Hepatocyte (in vitro differentiated cells): ENCODE data around the gene MSX1. TPM values are rescaled to one million over a fixed set of nuclear protein-coding genes. Genes with fewer than 3 reads are reported as not detected.

Experiments used
- DNase-seq: peaks from one replicate; pipeline ENCODE4 v3.0.0-alpha.2; 2016; ENCODE audit warnings: low spot score
- H2AFZ ChIP-seq: fragments of 200-600 bp; sonication (generic); 2 replicates; pipeline ENCODE4 v1.6.0; 2016; ENCODE audit warnings: antibody characterized with exemption, mild to moderate bottlenecking
- H3K27ac ChIP-seq: fragments of 200-600 bp; sonication (generic); 2 replicates; pipeline ENCODE4 v1.5.1; 2016; ENCODE audit warnings: mild to moderate bottlenecking
- H3K27me3 ChIP-seq: fragments of 200-600 bp; sonication (generic); 2 replicates; pipeline ENCODE4 v1.6.1; 2016
- H3K36me3 ChIP-seq: fragments of 200-600 bp; sonication (generic); replicated peaks from 2 replicates; pipeline ENCODE4 v1.5.1; 2016; ENCODE audit warnings: low read depth; ENCODE audit not compliant: insufficient read depth
- H3K4me1 ChIP-seq: fragments of 200-600 bp; sonication (generic); 2 replicates; pipeline ENCODE4 v1.5.1; 2016; ENCODE audit warnings: mild to moderate bottlenecking, moderate library complexity; ENCODE audit not compliant: insufficient read depth
- H3K4me2 ChIP-seq: fragments of 200-600 bp; sonication (generic); 2 replicates; pipeline ENCODE4 v1.6.0; 2016
- H3K4me3 ChIP-seq: fragments of 200-600 bp; sonication (generic); 2 replicates; pipeline ENCODE4 v1.5.1; 2016; ENCODE audit warnings: mild to moderate bottlenecking
- H3K79me2 ChIP-seq: fragments of 200-600 bp; sonication (generic); 2 replicates; pipeline ENCODE4 v1.6.0; 2017; ENCODE audit warnings: mild to moderate bottlenecking
- H3K9me2 ChIP-seq: fragments of 200-600 bp; sonication (generic); replicated peaks from 2 replicates; pipeline ENCODE4 v1.6.0; 2017; ENCODE audit warnings: mild to moderate bottlenecking; ENCODE audit not compliant: insufficient read depth
- H3K9me3 ChIP-seq: fragments of 200-600 bp; sonication (generic); 2 replicates; pipeline ENCODE4 v1.5.1; 2016; ENCODE audit warnings: low read depth, mild to moderate bottlenecking
- H4K20me1 ChIP-seq: fragments of 200-600 bp; sonication (generic); 2 replicates; pipeline ENCODE4 v1.6.0; 2016; ENCODE audit warnings: mild to moderate bottlenecking; ENCODE audit not compliant: insufficient read depth, poor library complexity, severe bottlenecking
- EZH2 ChIP-seq: fragments of 200-600 bp; sonication (generic); IDR thresholded peaks from 2 replicates; pipeline ENCODE4 v1.6.1; 2016; ENCODE audit warnings: antibody characterized with exemption, mild to moderate bottlenecking, borderline replicate concordance
- EZH2phosphoT487 ChIP-seq: fragments of 200-600 bp; sonication (generic); IDR thresholded peaks from one replicate; pipeline ENCODE4 v1.6.1; 2018; ENCODE audit warnings: antibody characterized with exemption, mild to moderate bottlenecking, low read depth, moderate library complexity; ENCODE audit not compliant: unreplicated experiment, severe bottlenecking
- WGBS: methylation state at CpG from one replicate; pipeline ENCODE4 v1.1.6; 2016; ENCODE audit warnings: low lambda C conversion rate; ENCODE audit errors: missing lambda C conversion rate; 5-methylcytosine and 5-hydroxymethylcytosine counted together
- polyA plus RNA-seq: library from polyadenylated mRNA; unstranded; fragments of >200 nt; fragmentation: Nextera tagmentation; extraction: Ambion mirVana; gene quantifications from 2 replicates; pipeline ENCODE4 v1.2.1, GENCODE V29; 2016
- total RNA-seq: library from RNA; depleted of rRNA; stranded (reverse); fragments of >200 nt; gene quantifications from 2 replicates; pipeline ENCODE4 v1.2.3, GENCODE V29; 2014
- TF ChIP-seq, protein P1 (sequence below): fragments of 200-600 bp; sonication (generic); IDR thresholded peaks from 2 replicates; pipeline ENCODE4 v1.5.1; 2016; ENCODE audit warnings: antibody characterized with exemption, mild to moderate bottlenecking; ENCODE audit not compliant: poor library complexity

MSX1 gene
- total and polyA plus RNA-seq, 2 experiments from 2014 or later = 25.4 to 30.4 TPM

DNA sequence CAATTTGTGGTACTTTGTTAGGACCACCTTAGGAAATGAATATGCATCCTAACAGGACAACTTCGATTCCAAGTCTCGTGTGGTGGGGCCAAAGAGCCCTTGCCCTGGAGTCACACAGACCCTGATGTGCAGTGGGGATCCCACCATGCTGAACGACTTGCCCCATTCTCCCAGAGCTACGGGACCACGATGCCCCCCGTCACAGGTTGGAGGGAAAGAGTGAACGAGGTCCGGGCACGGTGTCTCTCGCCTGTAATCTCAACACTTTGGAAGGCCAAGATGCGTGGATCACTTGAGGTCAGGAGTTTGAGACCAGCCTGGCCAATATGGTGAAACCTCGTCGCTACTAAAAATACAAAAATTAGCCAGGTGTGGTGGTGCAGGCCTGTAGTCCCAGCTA is 14.4 kb upstream of the MSX1 start:
- no peak overlapping the region for H3K4me2 ChIP-seq
- no peaks in the 10 kb centered on the region for H4K20me1 ChIP-seq
- H3K9me3 ChIP-seq = no peaks in the 10 kb centered on the region
- H3K79me2 ChIP-seq = no peaks in the 10 kb centered on the region
- TF ChIP-seq EZH2 = no peak
- no peak for TF ChIP-seq EZH2phosphoT487
- no peaks in the 10 kb centered on the region for H3K9me2 ChIP-seq
- H3K27me3 ChIP-seq = peaks cover 13% of the 10 kb centered on the region
- 95% methylated on average over 13 of the region's 13 CpGs for WGBS
- H2AFZ ChIP-seq = no peak overlapping the region
- no peak overlapping the region for H3K27ac ChIP-seq
- H3K36me3 ChIP-seq = no peaks in the 10 kb centered on the region
- H3K4me1 ChIP-seq = no peaks in the 10 kb centered on the region
- DNase-seq = no peak
- H3K4me3 ChIP-seq = no peak overlapping the region

GRCh38 chr4:4847011-4847410 is 12.5 kb upstream of the MSX1 start:
- H3K9me3 ChIP-seq = no peaks in the 10 kb centered on the region
- H3K79me2 ChIP-seq = no peaks in the 10 kb centered on the region
- DNase-seq = no peak
- no peaks in the 10 kb centered on the region for H4K20me1 ChIP-seq
- H3K36me3 ChIP-seq = no peaks in the 10 kb centered on the region
- no peak overlapping the region for H3K4me3 ChIP-seq
- no peaks in the 10 kb centered on the region for H3K9me2 ChIP-seq
- 83% methylated on average over 7 of the region's 7 CpGs for WGBS
- H3K4me2 ChIP-seq = no peak overlapping the region
- peaks cover 23% of the 10 kb centered on the region for H3K27me3 ChIP-seq
- no peak overlapping the region for H2AFZ ChIP-seq
- no peak overlapping the region for H3K27ac ChIP-seq
- H3K4me1 ChIP-seq = no peaks in the 10 kb centered on the region
- TF ChIP-seq, protein P1, sequence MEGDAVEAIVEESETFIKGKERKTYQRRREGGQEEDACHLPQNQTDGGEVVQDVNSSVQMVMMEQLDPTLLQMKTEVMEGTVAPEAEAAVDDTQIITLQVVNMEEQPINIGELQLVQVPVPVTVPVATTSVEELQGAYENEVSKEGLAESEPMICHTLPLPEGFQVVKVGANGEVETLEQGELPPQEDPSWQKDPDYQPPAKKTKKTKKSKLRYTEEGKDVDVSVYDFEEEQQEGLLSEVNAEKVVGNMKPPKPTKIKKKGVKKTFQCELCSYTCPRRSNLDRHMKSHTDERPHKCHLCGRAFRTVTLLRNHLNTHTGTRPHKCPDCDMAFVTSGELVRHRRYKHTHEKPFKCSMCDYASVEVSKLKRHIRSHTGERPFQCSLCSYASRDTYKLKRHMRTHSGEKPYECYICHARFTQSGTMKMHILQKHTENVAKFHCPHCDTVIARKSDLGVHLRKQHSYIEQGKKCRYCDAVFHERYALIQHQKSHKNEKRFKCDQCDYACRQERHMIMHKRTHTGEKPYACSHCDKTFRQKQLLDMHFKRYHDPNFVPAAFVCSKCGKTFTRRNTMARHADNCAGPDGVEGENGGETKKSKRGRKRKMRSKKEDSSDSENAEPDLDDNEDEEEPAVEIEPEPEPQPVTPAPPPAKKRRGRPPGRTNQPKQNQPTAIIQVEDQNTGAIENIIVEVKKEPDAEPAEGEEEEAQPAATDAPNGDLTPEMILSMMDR = no peak
- TF ChIP-seq EZH2 (no peak), EZH2phosphoT487 (no peak)

DNA sequence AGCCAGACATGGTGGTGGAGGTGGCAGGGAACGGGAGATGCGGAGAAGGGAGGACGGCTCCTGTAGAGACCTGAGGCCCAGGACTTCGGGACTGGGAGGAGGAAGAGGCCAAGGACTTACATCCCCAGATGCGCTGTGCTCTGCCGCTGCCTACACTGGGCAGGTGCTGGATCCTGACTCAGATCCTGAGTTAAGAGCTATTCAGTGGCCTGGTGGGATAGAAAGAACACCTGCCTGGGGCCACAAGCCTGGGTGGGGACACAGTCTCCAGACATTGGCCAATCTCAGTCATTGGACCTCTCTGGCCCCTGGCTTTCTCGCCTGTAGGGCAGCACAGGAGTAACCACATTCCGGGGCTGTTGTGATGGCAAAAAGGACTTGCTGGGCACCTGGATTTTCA is 10.9 kb upstream of the MSX1 start:
- no peaks in the 10 kb centered on the region for H3K9me2 ChIP-seq
- H4K20me1 ChIP-seq = no peaks in the 10 kb centered on the region
- no peaks in the 10 kb centered on the region for H3K79me2 ChIP-seq
- DNase-seq = no peak
- 90% methylated on average over 8 of the region's 8 CpGs for WGBS
- no peak overlapping the region for H2AFZ ChIP-seq
- TF ChIP-seq EZH2 (no peak), EZH2phosphoT487 (no peak)
- TF ChIP-seq, protein P1 = no peak
- no peak overlapping the region for H3K4me3 ChIP-seq
- H3K36me3 ChIP-seq = no peaks in the 10 kb centered on the region
- peaks cover 14% of the 10 kb centered on the region for H3K4me1 ChIP-seq
- H3K27me3 ChIP-seq = peaks cover 26% of the 10 kb centered on the region
- H3K27ac ChIP-seq = no peak overlapping the region
- no peaks in the 10 kb centered on the region for H3K9me3 ChIP-seq
- H3K4me2 ChIP-seq = no peak overlapping the region

GRCh38 chr4:4849106-4849505 is 10.4 kb upstream of the MSX1 start:
- no peaks in the 10 kb centered on the region for H3K9me2 ChIP-seq
- no peak overlapping the region for H3K4me3 ChIP-seq
- no peaks in the 10 kb centered on the region for H4K20me1 ChIP-seq
- 45% methylated on average over 3 of the region's 3 CpGs for WGBS
- no peaks in the 10 kb centered on the region for H3K79me2 ChIP-seq
- no peak overlapping the region for H3K4me2 ChIP-seq
- DNase-seq = no peak
- peaks cover 27% of the 10 kb centered on the region for H3K27me3 ChIP-seq
- TF ChIP-seq, protein P1 = no peak
- TF ChIP-seq EZH2 = no peak
- TF ChIP-seq EZH2phosphoT487 = no peak
- no peak overlapping the region for H2AFZ ChIP-seq
- H3K9me3 ChIP-seq = no peaks in the 10 kb centered on the region
- H3K36me3 ChIP-seq = no peaks in the 10 kb centered on the region
- H3K27ac ChIP-seq = no peak overlapping the region
- H3K4me1 ChIP-seq = peaks cover 16% of the 10 kb centered on the region
